Measurements from ENCODE around the gene GALNT18.

The GALNT18 gene

DNA sequence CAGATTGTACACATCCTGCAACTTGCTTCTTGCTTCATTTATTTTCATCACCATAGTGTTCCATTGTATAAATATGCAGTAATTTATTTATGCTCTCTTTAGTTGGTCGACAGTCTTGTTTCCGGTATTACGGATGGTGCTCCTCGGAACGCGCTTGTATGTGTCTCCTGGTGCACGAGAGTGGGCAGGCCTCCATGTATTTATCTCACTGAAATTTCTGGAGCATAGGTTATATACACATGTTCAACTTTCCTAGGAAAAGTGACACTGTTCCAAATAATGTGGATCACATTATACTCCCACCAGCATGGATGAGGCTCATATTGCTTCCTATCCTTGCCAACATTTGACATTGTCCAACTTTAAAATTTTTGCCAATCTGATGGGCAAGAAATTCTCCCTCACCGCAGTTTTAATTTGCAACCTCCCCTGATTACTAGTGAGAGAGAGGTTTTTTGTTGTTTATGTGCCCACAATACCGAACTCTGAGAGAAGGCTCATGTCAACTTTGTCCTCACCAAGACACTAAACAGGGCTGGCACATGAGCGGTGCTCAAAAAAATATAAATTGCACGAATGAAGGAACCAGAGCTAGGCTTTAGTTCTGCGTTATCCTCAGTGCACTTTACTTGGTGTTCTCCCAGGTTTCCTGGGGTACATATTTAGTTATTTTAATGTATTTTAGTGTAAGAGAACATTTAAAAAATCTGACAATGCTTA, 272.5 kb downstream of the GALNT18 start:
- DNase-seq (ENCODE audit: low read depth in 2 of 2): no peak

DNA sequence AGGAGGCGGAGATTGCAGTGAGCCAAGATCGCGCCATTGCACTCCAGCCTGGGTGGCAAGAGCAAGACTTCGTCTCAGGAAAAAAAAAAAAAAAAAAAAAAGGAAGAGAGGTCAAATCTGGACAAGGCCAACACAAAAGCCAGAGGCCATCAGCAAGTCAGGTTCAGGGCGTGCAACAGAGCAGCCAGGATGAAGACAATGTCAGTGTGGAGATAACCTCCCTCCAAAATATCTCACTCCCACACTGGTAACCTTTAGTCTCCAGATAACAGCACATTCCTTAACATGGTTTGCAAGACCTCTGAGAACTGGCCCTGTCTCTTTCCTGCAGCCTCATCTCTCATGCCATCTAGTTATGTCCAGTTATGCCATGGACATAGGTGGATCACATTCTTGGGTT, 273.5 kb downstream of the GALNT18 start:
- DNase-seq (ENCODE audit: low read depth in 2 of 2): no peak

DNA sequence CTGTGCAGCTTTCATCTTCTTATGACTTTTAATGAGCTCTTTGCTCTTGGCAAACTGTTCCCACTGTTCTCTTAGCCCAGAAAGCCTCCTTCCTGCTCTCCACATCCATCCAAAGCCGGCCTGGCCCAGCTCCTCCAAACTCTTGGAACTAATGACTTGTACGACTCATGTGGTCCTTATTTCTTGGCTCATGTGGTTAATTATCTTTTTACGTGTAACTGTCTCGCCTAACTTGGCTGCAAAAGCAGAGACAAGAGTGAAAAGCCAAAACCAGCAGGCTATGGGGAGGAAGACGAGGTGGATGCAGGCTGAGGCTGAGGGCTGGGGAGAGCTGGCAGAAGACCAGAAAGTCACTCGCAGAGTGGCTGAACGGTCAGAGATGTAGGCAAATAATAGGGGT, 274.2 kb downstream of the GALNT18 start:
- no peak for DNase-seq (ENCODE audit: low read depth in 2 of 2)

DNA sequence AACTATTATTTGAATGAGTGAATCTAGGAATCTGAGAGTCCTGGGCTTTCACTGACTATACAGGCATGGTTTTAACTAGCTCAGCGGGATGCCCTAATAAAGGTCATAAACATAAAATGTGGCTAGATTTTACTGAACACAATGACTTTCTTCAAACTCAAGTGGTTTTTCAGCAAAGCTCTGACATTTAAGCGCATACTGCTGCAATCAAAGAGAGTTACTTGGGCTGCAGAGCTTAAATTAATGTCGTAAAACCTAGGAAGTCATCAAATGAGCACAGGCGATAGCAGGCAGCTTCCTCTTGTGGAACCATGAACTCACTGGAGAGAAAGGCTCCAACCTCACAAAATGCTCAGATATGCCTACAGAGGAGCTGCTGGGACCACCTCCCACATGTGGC, 275.5 kb downstream of the GALNT18 start:
- no peak for DNase-seq (ENCODE audit: low read depth in 2 of 2)

DNA sequence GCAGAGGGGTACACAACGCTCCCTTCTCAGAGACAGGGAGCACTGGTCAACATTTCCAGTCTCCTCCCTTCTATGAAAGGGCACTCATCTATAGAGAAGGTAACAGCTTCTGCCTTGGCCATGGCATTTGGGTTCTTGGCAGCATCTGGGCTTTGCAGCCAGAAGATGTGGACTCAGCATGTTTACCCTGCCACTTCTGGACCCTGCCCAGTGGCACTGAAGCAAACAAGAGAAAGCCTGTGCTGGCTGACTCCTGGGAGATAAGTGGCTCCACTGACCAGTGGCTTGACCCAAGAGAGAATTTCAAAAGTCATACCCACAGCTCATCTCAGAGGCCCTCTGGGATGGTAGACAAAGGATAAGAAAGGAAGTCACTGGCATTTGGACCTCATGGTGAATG, 276.7 kb downstream of the GALNT18 start:
- DNase-seq (ENCODE audit: low read depth in 2 of 2): no peak

DNA sequence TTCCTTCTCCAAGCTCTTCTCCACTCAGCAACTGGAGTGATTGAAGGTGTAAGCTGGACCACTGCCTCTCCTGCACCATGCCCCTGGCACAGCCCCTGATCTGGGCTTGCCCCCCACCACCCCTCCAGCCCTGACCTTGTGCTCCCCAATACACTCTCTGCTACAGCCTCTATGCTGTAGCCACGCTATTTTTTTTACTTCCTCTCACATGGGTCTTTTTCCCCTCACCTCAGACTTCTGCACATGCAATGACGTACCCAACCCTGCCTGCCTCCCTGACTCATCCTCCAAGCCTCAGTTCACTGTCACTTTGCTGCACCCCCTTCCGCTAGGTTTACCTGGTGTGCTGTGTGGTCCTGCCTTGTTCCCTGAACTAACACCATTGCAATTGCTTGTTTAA, 277.8 kb downstream of the GALNT18 start:
- no peak for DNase-seq (ENCODE audit: low read depth in 2 of 2)

DNA sequence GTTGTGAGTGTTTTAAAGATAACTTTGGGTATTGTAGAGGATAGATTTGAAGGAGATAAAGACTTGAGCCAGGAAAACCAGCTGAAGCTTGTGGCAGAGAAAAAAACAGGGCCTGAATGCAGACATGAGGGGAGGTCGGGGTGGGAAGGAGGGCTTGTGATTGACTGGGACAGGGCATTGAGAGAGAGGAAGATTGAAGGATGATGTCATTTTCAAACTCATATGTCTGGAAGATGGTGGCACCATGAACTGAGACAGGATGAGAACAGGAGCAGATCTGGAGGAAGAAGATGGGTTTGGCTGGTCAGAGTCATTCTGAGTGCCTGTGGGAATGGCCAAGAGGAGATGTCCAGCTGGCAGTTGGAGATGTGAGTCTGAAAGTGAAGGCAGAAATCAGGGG, 283.5 kb downstream of the GALNT18 start:
- no peak for DNase-seq (ENCODE audit: low read depth in 2 of 2)

DNA sequence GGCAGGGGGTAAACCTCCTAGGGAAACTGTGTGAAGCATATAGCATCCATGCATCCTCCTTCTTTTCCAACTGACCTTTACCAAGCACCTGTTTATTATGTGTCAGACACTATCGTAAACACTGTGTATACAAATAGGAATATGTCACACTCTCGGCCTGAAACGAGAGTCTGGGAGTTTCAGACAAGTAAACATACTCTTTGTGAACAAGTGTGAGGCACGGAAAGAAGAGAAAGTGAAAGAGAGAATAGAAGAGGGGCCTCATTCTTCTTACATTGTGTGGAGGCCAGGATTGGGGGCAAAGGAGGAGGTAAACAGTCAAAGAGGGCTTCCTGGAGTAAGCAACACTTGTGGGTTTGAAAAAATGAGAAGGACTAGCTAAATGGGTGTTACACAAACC, 285.1 kb downstream of the GALNT18 start:
- no peak for DNase-seq (ENCODE audit: low read depth in 2 of 2)

DNA sequence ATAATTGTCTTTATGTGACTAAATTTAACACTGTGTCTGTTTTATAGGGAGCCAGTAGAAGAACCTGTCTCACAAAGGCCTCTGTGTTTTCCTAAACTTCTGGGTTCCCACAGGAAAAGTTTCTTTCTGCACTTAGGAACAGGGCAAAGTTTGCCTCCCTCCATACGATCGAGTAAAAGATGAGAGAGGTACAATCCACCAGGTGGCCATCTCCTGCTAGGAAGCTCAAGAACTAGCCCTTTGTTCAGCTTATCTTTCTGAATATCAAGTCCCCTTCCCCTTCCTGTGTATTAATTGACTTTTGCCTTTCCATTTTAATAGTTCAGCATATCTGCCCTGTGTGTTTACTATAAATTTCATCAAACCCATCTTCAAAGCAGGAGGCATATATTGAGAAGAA, 286.8 kb downstream of the GALNT18 start:
- no peak for DNase-seq (ENCODE audit: low read depth in 2 of 2)

DNA sequence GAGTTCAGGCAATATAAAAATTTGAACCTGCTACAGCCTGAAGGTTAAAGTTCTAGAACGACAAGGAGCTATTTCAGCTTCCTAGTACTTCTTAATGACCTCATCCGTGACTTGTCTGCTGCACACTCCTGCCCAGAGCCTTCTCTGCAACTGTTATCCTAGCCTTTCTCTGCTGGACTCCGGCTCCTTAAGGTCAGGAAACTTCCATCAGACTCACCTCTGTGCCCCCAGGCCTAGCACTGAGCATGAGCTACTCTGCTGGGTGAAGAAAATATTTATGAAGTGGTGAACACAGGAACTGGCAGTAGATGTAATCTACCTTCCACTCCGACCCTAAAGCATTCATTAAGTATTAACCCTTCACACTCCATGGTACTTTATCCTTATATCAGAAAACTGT, 287.2 kb downstream of the GALNT18 start:
- DNase-seq (ENCODE audit: low read depth in 2 of 2): no peak

DNA sequence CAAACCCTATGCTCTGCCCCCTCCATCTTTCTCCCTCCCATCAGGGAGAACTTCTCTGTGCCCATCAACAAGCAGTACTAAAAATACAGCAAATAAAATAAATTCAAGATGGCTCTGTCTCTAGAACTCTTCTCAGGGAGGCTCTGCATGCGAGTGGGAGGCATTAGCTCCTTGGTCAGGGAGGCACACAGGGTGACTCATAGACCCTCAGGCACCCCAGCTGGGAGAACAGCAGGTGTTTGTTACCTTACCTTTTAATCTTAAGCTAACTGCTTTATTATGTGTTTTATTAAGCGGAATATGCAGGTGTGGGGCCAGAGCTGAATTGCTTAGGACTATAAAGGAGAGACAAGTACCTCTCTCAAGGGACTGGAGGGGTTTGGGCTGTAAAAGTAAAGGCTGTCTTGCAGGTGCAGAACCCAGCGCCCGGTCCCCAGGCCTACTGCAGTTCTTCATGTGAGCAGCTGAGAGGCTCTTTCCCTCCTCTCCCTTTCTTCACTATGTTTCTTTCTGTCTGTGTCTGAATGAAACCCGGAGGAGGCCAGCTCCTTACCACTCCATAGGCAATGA, 289.6 kb downstream of the GALNT18 start:
- DNase-seq (ENCODE audit: low read depth in 2 of 2): no peak

DNA sequence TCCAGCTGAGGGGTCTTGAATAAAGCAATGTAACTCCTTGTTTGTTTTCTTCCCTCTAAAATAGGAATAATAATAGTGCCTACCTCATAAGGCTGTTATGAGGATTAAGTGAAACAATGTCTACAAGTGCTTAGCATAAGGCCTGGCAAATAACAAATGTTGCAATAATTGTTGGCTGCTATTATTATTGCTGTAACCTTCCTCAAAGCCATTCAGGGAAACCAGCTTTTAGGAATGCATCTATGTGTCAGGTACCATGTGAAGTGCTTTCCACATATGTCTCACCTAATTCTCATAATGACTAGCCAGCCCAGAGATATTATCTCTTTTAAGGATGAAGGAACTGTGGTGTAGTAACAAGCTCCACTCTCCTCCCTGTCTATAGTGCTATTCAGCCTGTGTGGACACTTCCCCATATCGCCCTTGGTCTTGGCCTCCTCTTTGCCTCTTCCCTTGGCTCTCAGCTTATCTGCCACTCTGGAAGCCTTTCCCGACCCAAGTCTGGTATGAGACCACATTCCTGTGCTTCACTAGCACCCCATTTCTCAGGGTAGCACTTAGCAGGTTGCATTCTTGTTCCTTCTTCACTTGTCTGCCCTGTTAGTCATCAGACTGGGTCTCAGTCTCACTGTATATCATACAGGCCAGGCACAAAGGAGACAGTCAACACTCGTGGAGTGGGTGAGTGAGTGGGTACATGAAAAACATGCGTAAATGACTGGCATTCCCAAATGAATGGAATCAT, 292.6 kb downstream of the GALNT18 start:
- no peak for DNase-seq (ENCODE audit: low read depth in 2 of 2)

DNA sequence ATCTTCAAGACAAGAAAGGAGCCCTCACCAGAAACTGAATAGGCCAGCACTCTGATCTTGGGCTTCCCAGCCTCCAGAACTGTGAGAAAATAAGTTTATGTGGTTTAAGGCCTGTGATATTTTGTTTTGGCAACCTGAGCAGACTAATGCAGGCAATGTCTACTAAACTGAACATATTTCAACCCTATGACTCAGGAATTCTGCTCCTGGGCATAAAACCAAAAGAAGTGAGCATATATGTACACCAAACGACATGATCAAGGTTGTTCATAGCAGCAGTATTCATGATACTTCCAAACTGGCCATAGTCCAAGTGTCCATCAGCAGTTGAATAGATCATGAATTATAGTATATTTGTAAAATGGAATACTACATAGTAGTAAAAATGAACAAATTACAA, 297.7 kb downstream of the GALNT18 start:
- DNase-seq (ENCODE audit: low read depth in 2 of 2): no peak

DNA sequence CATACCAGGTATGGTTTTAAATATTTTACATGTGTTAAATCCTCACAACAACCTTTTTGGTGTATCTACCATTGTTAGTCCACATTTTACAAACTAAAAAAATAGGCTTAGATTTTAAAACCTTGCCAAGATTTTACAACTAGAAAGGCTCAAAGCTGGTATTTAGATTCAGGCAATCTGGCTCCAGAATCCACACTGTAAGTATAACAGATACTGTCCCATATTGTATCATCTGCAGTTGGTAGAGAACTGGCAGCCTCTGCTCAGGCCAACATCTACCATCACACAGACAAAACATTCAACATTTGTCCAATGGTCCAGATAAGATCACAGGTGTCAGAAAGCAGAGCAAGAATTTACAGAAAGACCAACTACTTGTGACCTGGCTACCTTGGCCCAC, 299.7 kb downstream of the GALNT18 start:
- no peak for DNase-seq (ENCODE audit: low read depth in 2 of 2)

DNA sequence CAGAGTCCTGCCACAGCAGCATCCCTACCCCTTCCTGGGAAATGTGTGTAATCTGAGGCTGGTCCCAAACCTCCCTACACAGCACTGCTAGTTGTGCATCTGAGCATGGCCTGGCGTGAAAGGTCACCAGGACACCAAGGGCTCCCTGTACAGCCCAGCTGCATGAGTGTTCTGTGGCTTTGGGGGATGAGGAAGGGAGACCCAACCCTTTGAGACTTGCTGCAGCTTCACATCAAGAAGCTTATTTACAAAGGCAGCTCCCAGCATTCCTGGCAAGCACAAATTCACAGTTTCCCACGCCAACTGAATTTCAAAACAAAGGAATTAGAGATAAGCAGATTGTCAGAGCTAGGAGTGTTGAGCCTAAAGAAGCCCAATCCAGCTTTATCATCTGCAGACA, 301.0 kb downstream of the GALNT18 start:
- DNase-seq (ENCODE audit: low read depth in 2 of 2): no peak

DNA sequence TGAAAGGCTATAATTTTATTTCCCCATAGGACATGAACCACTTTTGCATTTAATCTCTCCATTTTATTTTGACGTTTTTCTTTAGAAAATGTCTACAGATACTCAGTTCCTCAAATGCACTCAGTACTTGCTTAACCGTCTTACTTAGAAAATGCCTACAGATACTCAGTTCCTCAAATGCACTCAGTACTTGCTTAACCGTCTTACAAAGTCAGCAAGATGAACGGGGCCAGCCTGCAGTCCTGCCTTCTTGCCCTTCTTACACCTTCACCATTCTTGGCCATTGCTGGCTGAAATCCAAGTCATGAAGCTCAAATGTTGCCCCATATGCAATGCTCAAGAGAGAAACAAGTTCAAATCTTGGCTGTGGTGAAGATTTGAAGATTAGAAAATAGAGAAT, 302.8 kb downstream of the GALNT18 start:
- no peak for DNase-seq (ENCODE audit: low read depth in 2 of 2)

DNA sequence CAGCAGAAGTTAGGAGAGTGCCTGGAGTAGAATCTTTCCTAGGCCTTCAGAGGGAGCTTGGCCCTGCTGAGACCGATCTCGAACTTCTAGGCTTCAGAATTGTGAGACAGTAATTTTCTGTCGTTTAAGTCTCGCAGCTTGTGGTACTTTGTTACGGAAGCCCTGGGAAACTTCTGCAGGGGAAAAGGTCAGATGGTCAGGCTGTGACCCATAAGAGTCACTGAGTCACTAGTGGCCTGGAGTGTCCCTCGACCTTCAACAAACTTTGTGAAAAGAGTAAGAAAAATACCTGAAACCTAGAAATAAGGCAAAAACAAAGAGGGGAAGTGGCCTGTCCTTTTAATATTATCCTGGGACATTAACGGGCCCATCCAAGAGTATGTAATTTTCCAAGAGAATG, 303.3 kb downstream of the GALNT18 start:
- DNase-seq (ENCODE audit: low read depth in 2 of 2): no peak

DNA sequence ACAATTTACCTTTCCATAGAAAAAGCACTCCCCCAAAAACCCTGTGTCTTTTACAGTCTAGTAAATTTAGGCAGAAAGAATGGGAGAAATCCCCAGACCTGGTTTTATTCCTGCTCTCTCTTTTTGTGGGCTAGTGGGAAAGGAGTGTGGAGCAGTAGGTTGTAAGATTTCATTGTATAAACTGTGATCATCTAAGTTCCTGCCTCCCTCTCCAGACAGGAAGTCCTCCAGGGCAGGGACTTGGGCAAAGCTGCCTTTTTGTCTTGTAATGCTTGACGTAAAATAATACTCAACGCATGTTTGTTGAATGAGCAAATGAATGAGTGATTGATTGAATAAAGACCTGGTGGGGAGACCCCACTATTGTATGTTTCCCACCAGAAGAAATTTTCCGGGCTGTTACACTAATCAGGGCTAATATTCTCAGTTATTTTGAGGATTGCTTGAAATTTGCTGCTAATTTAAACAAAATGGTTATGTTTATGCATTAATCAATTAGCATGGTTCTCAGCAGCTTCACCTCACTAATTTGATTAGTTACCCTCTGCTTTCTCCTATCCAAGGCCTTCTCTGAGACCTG, 305.1 kb downstream of the GALNT18 start:
- DNase-seq (ENCODE audit: low read depth in 2 of 2): no peak

DNA sequence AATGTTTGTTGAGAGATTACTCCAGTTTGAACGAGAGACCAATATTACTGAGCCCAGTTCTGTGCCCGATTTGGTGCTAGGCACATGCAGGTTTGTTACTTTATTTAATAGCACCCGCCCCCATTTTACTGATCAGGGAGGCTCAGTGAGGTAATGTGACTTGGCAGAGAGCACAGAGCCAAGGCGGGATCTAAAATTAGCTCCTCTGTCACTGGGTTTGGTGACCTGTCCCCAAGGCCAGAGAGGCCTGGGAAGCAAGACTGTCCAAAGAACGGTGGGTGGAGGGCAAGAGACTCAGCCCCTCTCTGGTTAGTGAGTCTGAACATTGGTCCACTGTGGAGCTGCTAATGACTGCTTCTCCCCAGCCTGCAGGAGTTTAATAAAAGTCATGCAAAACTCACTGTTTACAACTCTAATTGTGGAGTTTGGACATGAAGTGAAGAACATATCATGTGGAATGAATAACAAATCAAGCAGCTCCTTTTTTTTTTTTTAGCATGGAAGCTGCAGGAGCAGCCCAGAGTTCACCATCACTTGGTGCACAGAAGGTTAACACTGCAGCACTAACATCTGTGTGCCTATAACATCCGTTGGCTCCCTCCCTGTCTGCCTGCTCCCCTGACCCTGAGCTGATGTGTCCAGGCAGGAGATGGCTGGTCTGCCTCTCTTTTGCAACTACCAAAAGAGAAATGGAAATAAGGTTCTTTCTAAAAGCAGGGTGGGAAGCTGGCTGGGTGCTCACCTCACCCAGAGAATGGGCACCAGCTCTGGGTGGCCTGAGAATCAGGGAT, 307.7 kb downstream of the GALNT18 start:
- DNase-seq (ENCODE audit: low read depth in 2 of 2): no peak

DNA sequence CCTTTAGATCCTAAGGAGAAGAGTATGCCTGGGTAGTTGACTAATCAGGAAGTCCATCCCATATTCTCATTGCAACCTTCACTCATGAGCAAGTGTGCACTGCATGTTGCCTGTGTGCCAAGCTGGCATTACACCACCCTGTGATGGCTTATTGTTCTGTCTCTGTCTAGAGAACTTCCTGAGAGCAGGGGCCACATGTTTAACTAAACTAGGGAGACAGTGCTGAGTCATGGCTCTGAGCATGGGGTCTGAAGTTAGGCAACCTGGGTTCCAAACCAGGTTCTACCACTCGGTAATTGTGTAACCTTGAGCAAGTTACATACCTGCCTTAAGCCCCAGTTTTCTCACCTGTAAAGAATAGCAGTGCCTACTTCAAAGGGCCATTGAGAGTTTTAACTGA, 308.4 kb downstream of the GALNT18 start:
- no peak for DNase-seq (ENCODE audit: low read depth in 2 of 2)

DNA sequence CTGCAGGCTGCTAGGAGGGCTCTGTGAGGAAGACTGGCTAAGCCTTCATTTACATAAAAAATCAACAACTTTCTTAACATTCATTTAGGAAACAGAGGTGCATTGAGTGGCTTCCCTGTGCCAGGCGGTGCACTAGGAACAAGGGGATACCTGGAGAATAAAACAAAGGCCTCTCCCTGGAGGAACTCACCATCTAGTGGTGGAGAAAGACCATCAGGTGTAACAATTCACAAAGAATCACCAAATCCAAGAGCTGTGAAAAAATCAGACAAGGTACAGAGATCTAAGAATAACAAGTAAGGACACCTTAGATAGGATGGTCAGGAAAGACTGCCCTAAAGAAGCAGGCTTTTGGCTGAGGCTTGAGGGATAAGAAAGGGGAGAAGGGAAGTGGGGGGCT, 309.1 kb downstream of the GALNT18 start:
- DNase-seq (ENCODE audit: low read depth in 2 of 2): no peak

DNA sequence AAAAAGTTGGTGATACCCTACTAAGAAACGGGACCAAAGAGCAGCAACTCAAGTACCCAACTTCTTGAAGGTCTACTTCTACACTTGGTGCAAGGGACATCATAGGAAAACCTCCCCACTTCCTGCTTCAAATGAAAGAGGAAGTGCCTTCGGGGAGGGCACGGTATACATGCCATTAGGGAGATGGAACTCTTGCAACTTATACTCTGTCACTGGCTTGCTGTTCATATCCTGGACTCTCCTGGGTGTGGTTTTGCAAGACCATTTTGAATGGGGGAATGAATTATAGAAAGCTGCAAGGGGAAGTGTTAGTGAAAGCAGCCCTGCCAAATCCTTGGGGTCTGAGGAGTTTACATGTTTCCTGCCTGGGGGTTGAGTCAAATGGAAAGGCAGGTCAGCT, 310.6 kb downstream of the GALNT18 start:
- DNase-seq (ENCODE audit: low read depth in 2 of 2): no peak

All from stimulated activated CD8-positive, alpha-beta memory T cell treated with anti-CD3 and anti-CD28 coated beads, Interleukin-2, amount 100 ng/mL, for 1 hour (primary cell).